ENCODE results near the gene DOCK2. TPM values are rescaled to one million over a fixed set of nuclear protein-coding genes. Genes with fewer than 3 reads are reported as not detected.

Gene DOCK2
- polyA plus RNA-seq, 3 donors: 57.5 to 178 (median 115) TPM

DNA sequence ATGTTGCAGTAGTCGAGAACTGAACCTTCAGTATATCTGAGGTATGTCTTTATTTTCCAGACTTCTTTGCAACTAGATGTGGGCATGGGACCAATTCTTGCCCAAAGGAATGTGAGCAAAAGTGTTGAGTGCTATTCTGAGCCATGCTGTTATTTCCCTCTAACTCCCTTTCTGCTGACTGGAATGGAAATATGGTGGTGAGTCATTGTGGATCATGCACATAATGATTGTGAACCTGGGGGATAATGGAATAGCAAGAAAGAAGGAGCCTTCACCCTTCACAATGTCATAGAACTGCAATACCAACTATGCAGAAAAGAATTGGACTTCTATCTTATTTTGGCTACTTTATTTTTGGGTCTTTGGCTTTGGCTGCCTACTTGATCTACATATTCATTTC lies 10.3 kb upstream of the DOCK2 start:
- H3K27ac Mint-ChIP-seq: no peak overlapping the region
- peaks cover 7% of the 10 kb centered on the region for H3K4me1 Mint-ChIP-seq
- H4K20me1 ChIP-seq (ENCODE audit: insufficient read depth, low read length): no peaks in the 10 kb centered on the region
- no peaks in the 10 kb centered on the region for H3K36me3 Mint-ChIP-seq
- H3K4me2 ChIP-seq (replicated peaks; ENCODE audit: extremely low read depth, low read length, poor library complexity, severe bottlenecking): no peak overlapping the region
- TF ChIP-seq, protein P1, sequence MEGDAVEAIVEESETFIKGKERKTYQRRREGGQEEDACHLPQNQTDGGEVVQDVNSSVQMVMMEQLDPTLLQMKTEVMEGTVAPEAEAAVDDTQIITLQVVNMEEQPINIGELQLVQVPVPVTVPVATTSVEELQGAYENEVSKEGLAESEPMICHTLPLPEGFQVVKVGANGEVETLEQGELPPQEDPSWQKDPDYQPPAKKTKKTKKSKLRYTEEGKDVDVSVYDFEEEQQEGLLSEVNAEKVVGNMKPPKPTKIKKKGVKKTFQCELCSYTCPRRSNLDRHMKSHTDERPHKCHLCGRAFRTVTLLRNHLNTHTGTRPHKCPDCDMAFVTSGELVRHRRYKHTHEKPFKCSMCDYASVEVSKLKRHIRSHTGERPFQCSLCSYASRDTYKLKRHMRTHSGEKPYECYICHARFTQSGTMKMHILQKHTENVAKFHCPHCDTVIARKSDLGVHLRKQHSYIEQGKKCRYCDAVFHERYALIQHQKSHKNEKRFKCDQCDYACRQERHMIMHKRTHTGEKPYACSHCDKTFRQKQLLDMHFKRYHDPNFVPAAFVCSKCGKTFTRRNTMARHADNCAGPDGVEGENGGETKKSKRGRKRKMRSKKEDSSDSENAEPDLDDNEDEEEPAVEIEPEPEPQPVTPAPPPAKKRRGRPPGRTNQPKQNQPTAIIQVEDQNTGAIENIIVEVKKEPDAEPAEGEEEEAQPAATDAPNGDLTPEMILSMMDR (IDR thresholded peaks at IDR 0.05): no peak
- H3K27me3 Mint-ChIP-seq (ENCODE audit: low read depth in 3 of 3): peaks cover 0 to 2% (median 2%) of the 10 kb centered on the region in 3 donors
- H3K4me3 ChIP-seq (replicated peaks in 1 of 3; ENCODE audit: low read depth in 2 of 3, low read length in 3 of 3): no peak overlapping the region
- no CpG with 5 or more reads among the region's 1 CpG for WGBS (ENCODE audit: insufficient coverage)
- H3K9ac ChIP-seq (ENCODE audit: insufficient read depth, low read length, poor library complexity, severe bottlenecking): no peak overlapping the region
- H3K27me3 ChIP-seq (ENCODE audit: control insufficient read depth in 2 of 2, insufficient read depth in 2 of 2, low read length in 2 of 2): peaks cover 0 to 2% of the 10 kb centered on the region in 2 donors
- H3K79me2 ChIP-seq (ENCODE audit: insufficient read depth, low read length): no peaks in the 10 kb centered on the region
- intact Hi-C loops (cut with micrococcal nuclease): no loop called here
- no peaks in the 10 kb centered on the region for H3K4me1 ChIP-seq (ENCODE audit: control insufficient read depth in 1 of 2, insufficient read depth in 2 of 2, low read length in 2 of 2)
- no peaks in the 10 kb centered on the region for H3K36me3 ChIP-seq (replicated peaks in 1 of 2; ENCODE audit: control insufficient read depth in 1 of 2, insufficient read depth in 2 of 2, low read length in 2 of 2)
- H3K27ac ChIP-seq (ENCODE audit: low read depth in 1 of 2, low read length in 2 of 2): no peak overlapping the region
- no peaks in the 10 kb centered on the region for H3K9me3 ChIP-seq (replicated peaks in 1 of 2; ENCODE audit: control insufficient read depth in 1 of 2, insufficient read depth in 1 of 2, low read length in 2 of 2)
- no peak overlapping the region for H3K4me3 Mint-ChIP-seq
- DNase-seq: no peak
- peaks cover 3 to 6% (median 4%) of the 10 kb centered on the region in 7 donors for H3K9me3 Mint-ChIP-seq
- H2AFZ ChIP-seq (ENCODE audit: insufficient read depth, low read depth, low read length, poor library complexity, severe bottlenecking): no peak overlapping the region

DNA sequence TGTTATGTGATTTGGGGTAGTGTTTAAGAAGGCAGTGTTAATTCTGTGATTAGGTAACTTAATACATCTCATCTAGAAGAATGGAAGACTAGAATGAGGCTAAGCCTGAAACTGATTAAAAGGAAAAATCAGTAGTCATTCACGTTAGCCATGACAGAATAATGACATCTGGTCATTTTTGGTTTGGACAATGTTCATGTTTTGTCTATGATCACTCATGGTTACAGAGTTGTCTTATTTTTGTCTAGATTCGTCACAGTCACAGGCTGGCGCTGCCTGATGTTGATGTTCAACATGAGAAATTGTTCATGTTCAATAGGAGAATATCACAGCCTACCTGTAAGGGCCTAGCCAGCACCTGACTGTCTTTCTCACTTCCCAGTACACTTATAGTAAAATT lies 9.5 kb upstream of the DOCK2 start:
- WGBS (ENCODE audit: insufficient coverage): 60% methylated on average over 1 of the region's 3 CpGs
- H3K27ac ChIP-seq (ENCODE audit: low read depth in 1 of 2, low read length in 2 of 2): no peak overlapping the region
- no peaks in the 10 kb centered on the region for H3K79me2 ChIP-seq (ENCODE audit: insufficient read depth, low read length)
- peaks cover 0 to 2% of the 10 kb centered on the region in 2 donors for H3K27me3 ChIP-seq (ENCODE audit: control insufficient read depth in 2 of 2, insufficient read depth in 2 of 2, low read length in 2 of 2)
- no peak overlapping the region for H3K4me3 Mint-ChIP-seq
- no peak for DNase-seq
- H3K27ac Mint-ChIP-seq: no peak overlapping the region
- TF ChIP-seq, protein P1 (IDR thresholded peaks at IDR 0.05): no peak
- H3K9me3 Mint-ChIP-seq: peaks cover 3 to 6% (median 4%) of the 10 kb centered on the region in 7 donors
- H3K4me3 ChIP-seq (replicated peaks in 1 of 3; ENCODE audit: low read depth in 2 of 3, low read length in 3 of 3): no peak overlapping the region
- H2AFZ ChIP-seq (ENCODE audit: insufficient read depth, low read depth, low read length, poor library complexity, severe bottlenecking): no peak overlapping the region
- H4K20me1 ChIP-seq (ENCODE audit: insufficient read depth, low read length): no peaks in the 10 kb centered on the region
- intact Hi-C loops (cut with micrococcal nuclease): no loop called here
- no peak overlapping the region for H3K4me2 ChIP-seq (replicated peaks; ENCODE audit: extremely low read depth, low read length, poor library complexity, severe bottlenecking)
- H3K27me3 Mint-ChIP-seq (ENCODE audit: low read depth in 3 of 3): peaks cover 0 to 2% (median 2%) of the 10 kb centered on the region in 3 donors
- no peaks in the 10 kb centered on the region for H3K4me1 ChIP-seq (ENCODE audit: control insufficient read depth in 1 of 2, insufficient read depth in 2 of 2, low read length in 2 of 2)
- no peaks in the 10 kb centered on the region for H3K9me3 ChIP-seq (replicated peaks in 1 of 2; ENCODE audit: control insufficient read depth in 1 of 2, insufficient read depth in 1 of 2, low read length in 2 of 2)
- no peak overlapping the region for H3K9ac ChIP-seq (ENCODE audit: insufficient read depth, low read length, poor library complexity, severe bottlenecking)
- peaks cover 8% of the 10 kb centered on the region for H3K4me1 Mint-ChIP-seq
- H3K36me3 Mint-ChIP-seq: no peaks in the 10 kb centered on the region
- H3K36me3 ChIP-seq (replicated peaks in 1 of 2; ENCODE audit: control insufficient read depth in 1 of 2, insufficient read depth in 2 of 2, low read length in 2 of 2): no peaks in the 10 kb centered on the region

Measured in CD14-positive monocyte (primary cell).